Activated naive CD4-positive, alpha-beta T cell treated with Interleukin-2 at 50 U/mL for 16 hours (primary cell): ENCODE measurements around the gene NEMP2.
"Not testable (repeated sequence)": the region's sequence is repeated elsewhere in the genome, so short reads cannot be mapped to it uniquely, and the experiment has no call there.

Experiments used
- DNase-seq: peaks from one replicate; pipeline ENCODE4 v3.0.0-alpha.2; 2020

Gene NEMP2

DNA sequence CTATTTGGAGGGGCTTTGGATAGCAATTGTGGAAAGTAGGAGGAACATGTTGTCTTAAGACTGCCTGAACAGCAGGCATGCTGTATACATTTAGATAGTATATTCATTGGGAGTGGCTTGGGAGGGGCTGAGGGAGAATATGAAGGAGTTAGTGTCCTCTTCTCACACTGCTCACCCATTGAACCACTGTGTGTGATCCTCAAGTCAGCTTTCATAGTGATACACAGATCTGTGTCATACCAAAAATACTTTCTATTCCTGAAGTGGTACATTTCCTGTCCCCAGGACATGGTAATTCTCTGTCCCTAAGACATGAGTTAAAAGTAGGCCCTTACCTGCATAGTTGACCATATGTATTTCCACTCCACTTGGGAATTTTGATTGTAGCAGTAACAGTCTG, 9.6 kb downstream of the NEMP2 start:
- DNase-seq, result no peak

DNA sequence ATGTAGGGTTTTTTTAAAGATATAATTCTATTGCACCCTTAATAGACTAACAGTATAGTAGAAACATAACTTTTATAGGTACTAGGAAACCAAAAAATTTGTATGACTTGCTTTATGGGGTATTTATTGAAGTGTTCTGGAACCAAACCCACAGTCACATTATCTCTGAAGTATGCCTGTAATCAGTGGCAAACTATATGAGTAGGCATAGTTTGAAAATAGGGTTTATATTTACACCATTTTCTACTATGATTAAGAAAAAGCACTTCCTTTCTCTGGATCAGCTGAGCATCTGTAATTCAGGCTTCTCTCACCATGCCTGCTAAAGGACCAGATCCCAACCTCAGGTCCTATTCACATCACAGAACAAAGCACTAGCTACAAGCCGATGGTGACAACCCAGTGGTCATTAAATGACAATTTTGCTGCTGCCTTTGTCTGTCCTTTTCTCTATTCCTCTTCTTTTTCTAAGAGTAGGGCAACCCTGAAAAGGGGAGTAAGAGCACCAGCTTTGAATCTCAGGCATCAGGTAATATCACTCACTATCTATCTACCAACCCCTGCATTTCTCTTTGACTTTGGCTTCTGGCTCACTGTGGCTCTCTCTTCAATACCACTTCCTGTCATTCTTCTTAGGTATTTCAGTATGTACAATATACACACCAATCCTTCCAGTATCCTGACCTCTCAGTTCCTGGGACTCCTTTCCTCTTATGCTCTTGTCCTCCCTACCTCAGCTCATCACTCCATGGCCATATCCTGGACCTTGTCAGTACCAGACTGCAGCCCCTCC, 14.4 kb downstream of the NEMP2 start:
- no peak for DNase-seq

- no peak for DNase-seq
These were observed 17.1 kb downstream of the NEMP2 start for GRCh38 chr2:190517468-190517867.

- DNase-seq, result no peak
These were observed 18.8 kb downstream of the NEMP2 start for GRCh38 chr2:190515687-190516086.

GRCh38 chr2:190514676-190515075, 19.8 kb downstream of the NEMP2 start:
- no peak for DNase-seq

GRCh38 chr2:190513877-190514276, 20.6 kb downstream of the NEMP2 start:
- DNase-seq, result no peak

DNA sequence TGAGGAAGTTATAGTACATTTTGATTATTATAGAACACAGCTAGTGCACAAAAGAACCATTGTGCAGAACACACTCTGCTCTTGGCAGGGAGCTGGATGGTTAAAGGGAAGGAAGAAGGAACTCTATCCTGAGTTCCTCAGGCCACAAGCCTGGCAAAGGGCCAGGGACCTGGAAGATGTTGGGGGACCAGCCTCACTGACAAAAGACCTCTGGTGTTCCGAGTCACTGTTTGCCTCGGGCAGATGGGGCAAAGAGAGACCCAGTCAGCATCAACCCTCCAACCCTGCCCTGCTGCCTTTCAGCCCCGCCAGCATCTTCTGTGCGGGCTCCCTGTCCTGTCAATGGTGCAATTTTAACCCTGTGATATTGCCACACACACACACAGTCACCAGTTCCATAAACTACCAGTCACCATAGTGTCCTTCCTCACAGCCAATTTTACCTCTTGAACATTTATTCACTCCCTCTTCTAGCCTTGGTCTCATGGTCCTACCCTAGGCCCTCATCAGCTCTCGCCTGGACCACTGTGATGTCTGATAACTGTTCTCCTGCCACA, 21.9 kb downstream of the NEMP2 start:
- DNase-seq, result no peak

- no peak for DNase-seq
These were observed 23.4 kb downstream of the NEMP2 start for GRCh38 chr2:190511104-190511503.

DNA sequence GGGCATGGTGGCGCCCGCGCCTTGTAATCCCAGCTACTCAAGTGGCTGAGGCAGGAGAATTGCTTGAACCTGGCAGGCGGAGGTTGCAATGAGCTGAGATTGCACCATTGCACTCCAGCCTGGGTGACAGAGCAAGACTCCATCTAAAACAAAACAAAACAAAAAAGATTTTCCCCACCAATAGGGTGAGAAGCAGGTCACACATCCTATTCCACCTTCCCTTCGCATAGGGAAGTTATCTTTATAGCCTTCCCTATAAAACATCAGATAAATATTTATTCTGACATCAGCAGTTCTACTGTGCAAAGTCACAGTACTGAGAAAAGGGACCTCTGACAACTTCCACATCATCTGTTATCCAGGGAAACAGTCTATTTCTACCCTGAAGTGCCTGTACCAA, 24.6 kb downstream of the NEMP2 start:
- not testable (repeated sequence) for DNase-seq

DNA sequence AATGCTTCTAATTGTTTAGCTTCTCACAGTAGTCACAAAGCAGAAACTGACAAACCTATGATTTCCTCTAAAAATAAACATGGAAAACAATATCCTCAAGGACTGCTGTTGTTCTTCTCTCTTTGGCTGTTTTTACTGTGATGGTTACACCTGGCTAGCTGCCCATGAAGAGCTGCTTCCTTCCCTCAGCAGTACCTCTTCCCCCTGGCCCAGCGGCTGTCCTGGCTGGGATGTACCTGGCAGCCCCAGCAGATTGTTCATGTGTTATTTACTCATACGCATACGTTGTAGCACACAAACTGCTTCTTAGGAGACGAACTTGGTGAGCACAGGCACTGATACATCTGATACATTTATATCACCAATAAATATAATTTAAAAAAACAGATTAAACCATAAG, 27.4 kb downstream of the NEMP2 start:
- no peak for DNase-seq

GRCh38 chr2:190506666-190507065, 27.9 kb downstream of the NEMP2 start:
- no peak for DNase-seq

- no peak for DNase-seq
These were observed 28.8 kb downstream of the NEMP2 start for GRCh38 chr2:190505696-190506095.

GRCh38 chr2:190504912-190505311, 29.6 kb downstream of the NEMP2 start:
- DNase-seq, result no peak

DNA sequence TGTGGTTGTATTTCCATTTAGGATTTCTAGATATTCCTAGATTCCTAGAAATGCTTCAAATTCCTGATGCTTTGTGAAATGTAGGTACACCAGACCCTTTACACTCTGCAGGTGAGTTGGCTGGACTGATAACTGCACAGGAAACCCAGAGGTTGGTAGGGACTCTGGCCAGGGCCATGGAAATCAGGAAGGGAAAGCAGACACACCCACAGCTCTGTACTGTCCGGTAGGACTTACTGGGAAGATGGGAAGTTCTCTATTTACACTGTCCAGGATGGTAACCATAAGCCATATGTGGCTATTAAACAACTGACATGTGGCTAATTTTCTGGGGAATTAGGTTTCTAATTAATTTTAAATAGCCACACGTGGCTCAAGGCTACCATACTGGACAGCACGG, 31.4 kb downstream of the NEMP2 start:
- no peak for DNase-seq

DNA sequence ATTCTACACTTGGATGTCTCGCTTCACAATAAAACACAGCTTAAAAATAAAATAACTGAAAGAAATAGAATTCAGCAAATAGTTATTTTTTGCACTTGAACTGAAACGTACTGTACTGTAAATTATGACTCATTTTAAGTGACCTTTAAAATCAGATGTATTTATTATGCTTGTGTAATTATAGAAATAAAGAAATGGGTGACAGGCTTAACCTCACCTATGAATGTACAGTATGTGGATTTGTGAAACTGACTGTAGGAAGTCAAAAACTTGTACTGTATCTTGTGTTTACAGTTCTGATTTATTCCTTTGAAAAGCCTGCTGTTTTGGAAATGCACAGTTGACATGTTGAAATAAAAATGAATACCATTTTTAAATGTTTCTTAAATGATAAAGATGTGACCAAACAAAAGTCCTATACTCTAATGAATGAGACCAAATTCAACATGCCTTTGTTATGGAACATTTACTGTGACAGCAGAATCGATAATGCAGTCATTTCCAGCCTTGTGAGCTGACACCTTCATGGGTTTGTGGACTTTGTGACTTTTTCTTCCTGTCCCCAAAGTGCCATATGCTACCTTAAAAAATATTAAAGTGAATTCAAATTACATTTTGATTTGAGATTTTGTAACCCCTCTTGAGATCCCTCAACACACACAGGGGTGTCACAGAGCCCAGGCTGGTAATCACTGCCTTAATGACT, 32.7 kb downstream of the NEMP2 start:
- DNase-seq, result no peak

- no peak for DNase-seq
These were observed 33.3 kb downstream of the NEMP2 start for GRCh38 chr2:190501231-190501630.

GRCh38 chr2:190500054-190500502, 34.4 kb downstream of the NEMP2 start:
- DNase-seq, result no peak

DNA sequence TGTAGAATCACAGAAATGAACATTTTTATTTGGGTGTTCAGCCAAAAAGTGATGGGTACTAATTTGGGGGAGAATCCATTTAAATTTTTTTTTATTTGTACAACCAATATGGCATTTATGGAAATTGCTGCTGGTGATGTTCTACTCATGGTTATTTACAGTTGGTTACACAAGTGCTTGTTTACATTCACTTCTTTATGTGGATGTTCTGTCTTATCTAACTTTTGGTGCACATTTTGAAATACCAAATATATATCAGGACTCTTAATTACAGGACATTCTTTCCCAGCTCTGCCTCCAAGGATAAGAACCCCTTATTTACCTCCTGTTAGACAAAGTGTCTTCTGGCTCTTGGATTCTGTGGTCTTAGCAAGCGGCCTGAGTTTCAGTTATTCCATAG, 35.2 kb downstream of the NEMP2 start:
- no peak for DNase-seq

- no peak for DNase-seq
These were observed 37.1 kb downstream of the NEMP2 start for GRCh38 chr2:190497428-190497827.

DNA sequence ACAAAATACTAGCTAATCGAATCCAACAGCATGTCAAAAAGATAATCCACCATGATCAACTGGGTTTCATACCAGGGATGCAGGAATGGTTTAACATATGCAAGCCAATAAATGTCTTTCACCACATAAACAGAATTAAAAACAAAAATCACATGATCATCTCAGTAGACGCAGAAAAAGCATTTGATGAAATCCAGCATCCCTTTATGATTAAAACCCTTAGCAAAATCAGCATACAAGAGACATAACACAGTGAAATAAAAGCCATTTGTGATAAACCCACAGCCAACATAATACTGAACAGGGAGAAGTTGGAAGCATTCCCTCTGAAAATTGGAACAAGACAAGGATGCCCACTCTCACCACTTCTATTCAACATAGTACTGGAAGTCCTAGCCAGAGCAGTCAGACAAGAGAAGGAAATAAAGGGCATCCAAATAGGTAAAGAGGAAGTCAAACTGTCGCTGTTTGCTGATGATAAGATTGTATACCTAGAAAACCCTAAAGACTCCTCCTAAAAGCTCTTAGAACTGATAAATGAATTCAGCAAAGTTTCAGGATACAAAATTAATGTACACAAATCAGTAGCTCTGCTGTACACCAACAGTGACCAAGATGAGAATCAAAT, 39.8 kb downstream of the NEMP2 start:
- not testable (repeated sequence) for DNase-seq

- DNase-seq, result no peak
These were observed 41.4 kb downstream of the NEMP2 start for GRCh38 chr2:190493095-190493494.

GRCh38 chr2:190490502-190490901, 44.0 kb downstream of the NEMP2 start:
- DNase-seq, result no peak

GRCh38 chr2:190489475-190489874, 45.0 kb downstream of the NEMP2 start:
- no peak for DNase-seq
